Progenitor cell of endocrine pancreas (in vitro differentiated cells): ENCODE results near the gene ABCC3. TPM values are rescaled to one million over a fixed set of nuclear protein-coding genes. Genes with fewer than 3 reads are reported as not detected.

ENCODE experiments used
- DNase-seq: peaks from one replicate; pipeline ENCODE4 v3.0.0; 2021; ENCODE audit warnings: low spot score; ENCODE audit not compliant: unreplicated experiment
- H3K27ac Mint-ChIP-seq: 2 replicates; pipeline ENCODE4 v1.8.0; 2021; ENCODE audit warnings: mild to moderate bottlenecking, moderate library complexity, mixed read lengths
- H3K27me3 Mint-ChIP-seq: 2 replicates; pipeline ENCODE4 v1.8.0; 2021; ENCODE audit warnings: mixed read lengths
- H3K36me3 Mint-ChIP-seq: 2 replicates; pipeline ENCODE4 v1.8.0; 2022; ENCODE audit warnings: mixed read lengths; ENCODE audit not compliant: insufficient read depth
- H3K4me1 Mint-ChIP-seq: 2 replicates; pipeline ENCODE4 v1.8.0; 2021; ENCODE audit warnings: low read depth, mixed read lengths
- H3K4me3 Mint-ChIP-seq: 2 replicates; pipeline ENCODE4 v1.8.0; 2021; ENCODE audit warnings: low read depth, mild to moderate bottlenecking, moderate library complexity, mixed read lengths
- H3K9me3 Mint-ChIP-seq: 2 replicates; pipeline ENCODE4 v1.8.0; 2021; ENCODE audit warnings: low read depth, mixed read lengths
- CTCF ChIP-seq: fragments of 200-600 bp; sonication (generic); IDR thresholded peaks from one replicate; pipeline ENCODE4 v1.5.0; 2021; ENCODE audit warnings: antibody characterized with exemption, mild to moderate bottlenecking; ENCODE audit not compliant: unreplicated experiment
- total RNA-seq: library from RNA; stranded (reverse); gene quantifications from 2 replicates; pipeline ENCODE4 v1.2.1, GENCODE V29; 2021

Gene ABCC3
- total RNA-seq, 1 donor from 2014 or later: 1.6 TPM

GRCh38 chr17:50633683-50634082 is 998 bp upstream of the ABCC3 start:
- Mint-ChIP-seq H3K27ac (no peak overlapping the region), H3K9me3 (no peaks in the 10 kb centered on the region), H3K4me3 (peak overlapping the region; percentile 5), H3K4me1 (peaks cover 11% of the 10 kb centered on the region), H3K27me3 (peaks cover 64% of the 10 kb centered on the region), H3K36me3 (no peaks in the 10 kb centered on the region)
- no peak for TF ChIP-seq CTCF
- DNase-seq: no peak

- Mint-ChIP-seq H3K4me3 (peak overlapping the region; percentile 37), H3K4me1 (peaks cover 8% of the 10 kb centered on the region), H3K9me3 (no peaks in the 10 kb centered on the region), H3K27ac (no peak overlapping the region), H3K27me3 (peaks cover 64% of the 10 kb centered on the region), H3K36me3 (no peaks in the 10 kb centered on the region)
- TF ChIP-seq CTCF: peak; percentile 21
- no peak for DNase-seq
Measured at GRCh38 chr17:50634915-50635731, 442 bp downstream of the ABCC3 start.

GRCh38 chr17:50635732-50635981 is 976 bp downstream of the ABCC3 start:
- no peak overlapping the region for H3K27ac Mint-ChIP-seq
- no peaks in the 10 kb centered on the region for H3K36me3 Mint-ChIP-seq
- peaks cover 64% of the 10 kb centered on the region for H3K27me3 Mint-ChIP-seq
- no peak overlapping the region for H3K4me3 Mint-ChIP-seq
- H3K4me1 Mint-ChIP-seq: peaks cover 8% of the 10 kb centered on the region
- DNase-seq: no peak
- H3K9me3 Mint-ChIP-seq: no peaks in the 10 kb centered on the region
- TF ChIP-seq CTCF: no peak

- Mint-ChIP-seq H3K4me3 (no peak overlapping the region), H3K27me3 (peaks cover 64% of the 10 kb centered on the region), H3K4me1 (peaks cover 8% of the 10 kb centered on the region), H3K27ac (no peak overlapping the region), H3K9me3 (no peaks in the 10 kb centered on the region), H3K36me3 (no peaks in the 10 kb centered on the region)
- no peak for DNase-seq
- no peak for TF ChIP-seq CTCF
Measured at GRCh38 chr17:50635982-50636803, 1.5 kb downstream of the ABCC3 start.

GRCh38 chr17:50636804-50637195 is 2.1 kb downstream of the ABCC3 start:
- no peak overlapping the region for H3K27ac Mint-ChIP-seq
- H3K27me3 Mint-ChIP-seq: peaks cover 61% of the 10 kb centered on the region
- H3K36me3 Mint-ChIP-seq: no peaks in the 10 kb centered on the region
- H3K4me3 Mint-ChIP-seq: no peak overlapping the region
- no peak for DNase-seq
- H3K4me1 Mint-ChIP-seq: peaks cover 8% of the 10 kb centered on the region
- no peaks in the 10 kb centered on the region for H3K9me3 Mint-ChIP-seq
- TF ChIP-seq CTCF: no peak
